ENCODE measurements around the gene OR11G2.
"Not testable (repeated sequence)": the region's sequence is repeated elsewhere in the genome, so short reads cannot be mapped to it uniquely, and the experiment has no call there.

OR11G2 gene

GRCh38 chr14:20228681-20229080, 38.0 kb downstream of the OR11G2 start, which contains the start of gene OR11H7:
Gene OR11H7, plus strand, starts transcription at chr14:20228981.
- no peak for DNase-seq

- DNase-seq = not testable (repeated sequence)
Measured at GRCh38 chr14:20235415-20235814, 44.7 kb downstream of the OR11G2 start.

GRCh38 chr14:20247646-20248246, 57.0 kb downstream of the OR11G2 start:
- DNase-seq = peak; percentile 22

All from NCI-H526 treated with DMSO at 0.1 percent for 48 hours (cell line).